ENCODE results near the gene LAMB4. TPM values are rescaled to one million over a fixed set of nuclear protein-coding genes. Genes with fewer than 3 reads are reported as not detected.

LAMB4 gene
- total and polyA plus RNA-seq, 2 of the 8 experiments (the other 6 are each of a cell fraction or from before 2014, with no cell fraction given) = not detected

DNA sequence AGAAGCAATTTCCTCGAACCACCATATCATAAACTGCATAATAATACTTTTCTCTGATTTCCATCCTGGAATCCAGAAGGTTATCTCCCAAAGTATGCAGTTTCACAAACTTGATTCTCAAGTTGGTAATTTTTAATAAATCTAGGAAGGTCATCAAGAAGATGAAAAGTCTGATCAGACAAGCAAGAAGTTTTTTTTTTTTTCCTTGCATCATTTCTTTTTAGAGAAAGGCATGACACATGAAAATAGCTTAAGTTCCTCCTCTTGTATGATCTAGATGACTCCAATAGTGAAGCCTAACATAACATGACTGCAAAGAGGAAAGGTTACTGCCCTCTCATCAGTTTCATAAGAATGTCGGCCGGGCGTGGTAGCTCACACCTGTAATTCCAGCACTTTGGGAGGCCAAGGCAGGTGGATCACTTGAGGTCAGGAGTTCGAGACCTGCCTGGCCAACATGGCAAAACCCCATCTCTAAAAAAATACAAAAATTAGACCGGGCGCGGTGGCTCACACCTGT lies 149.4 kb downstream of the LAMB4 start:
- H2BK20ac ChIP-seq (ENCODE audit: low read length) = no peak overlapping the region
- no peak overlapping the region for H3K4me2 ChIP-seq (ENCODE audit: insufficient read depth in 1 of 2, low read depth in 2 of 2, low read length in 2 of 2)
- ChIA-PET POLR2A (ENCODE audit: partially characterized antibody) (no interaction called here), CTCF (ENCODE audit: partially characterized antibody) (interaction anchor here (1.0 to 3.9 kb wide), 3 partner anchors 8 to 101 kb away, joined by 3 to 19 read pairs (median 12); no protein-coding TSS in a partner anchor)
- no peak overlapping the region for H2BK12ac ChIP-seq (ENCODE audit: low read depth, low read length)
- H2BK5ac ChIP-seq (ENCODE audit: low read depth, low read length) = no peak overlapping the region
- no peak overlapping the region for H4K8ac ChIP-seq (ENCODE audit: extremely low read depth, insufficient read depth, low read length)
- no peaks in the 10 kb centered on the region for H3K23me2 ChIP-seq (ENCODE audit: low read depth, low read length)
- H3K9ac ChIP-seq (replicated peaks in 1 of 4; ENCODE audit: extremely low read depth in 1 of 4, low read depth in 3 of 4, low read length in 3 of 4) = no peak overlapping the region
- no peak for FAIRE-seq
- no peak overlapping the region for H3K27ac ChIP-seq (ENCODE audit: low read depth, low read length)
- 93% methylated on average over 8 of the region's 8 CpGs; no CpG with 5 or more reads in 1 of the 2 experiments for whole genome bisulfite sequencing, 2 experiments (ENCODE audit: extremely low coverage in 1 of 2, insufficient coverage in 1 of 2, insufficient read length in 1 of 2, insufficient replicate concordance in 2 of 2, low coverage in 1 of 2, low lambda C conversion rate in 2 of 2, missing lambda C conversion rate in 1 of 2)
- no peak overlapping the region for H3K4ac ChIP-seq (replicated peaks; ENCODE audit: insufficient read length, low read depth, low read length)
- no peaks in the 10 kb centered on the region for H3K9me3 ChIP-seq (ENCODE audit: insufficient read depth in 2 of 2, low read depth in 1 of 2, low read length in 1 of 2)
- no peak overlapping the region for H2AFZ ChIP-seq (ENCODE audit: low read length)
- no peak overlapping the region for H3K18ac ChIP-seq (ENCODE audit: extremely low read depth, low read length)
- no peak overlapping the region for H2BK120ac ChIP-seq (replicated peaks; ENCODE audit: low read depth, low read length)
- H4K20me1 ChIP-seq (replicated peaks in 1 of 2; ENCODE audit: control insufficient read depth in 1 of 2, insufficient read depth in 2 of 2, low read length in 2 of 2) = no peaks in the 10 kb centered on the region
- H2BK15ac ChIP-seq (ENCODE audit: low read length) = no peak overlapping the region
- H3K79me2 ChIP-seq (ENCODE audit: control insufficient read depth in 1 of 2, insufficient read depth in 2 of 2, low read length in 2 of 2) = no peaks in the 10 kb centered on the region
- H4K91ac ChIP-seq (replicated peaks; ENCODE audit: insufficient read length, low read length) = no peak overlapping the region
- H3K4me1 ChIP-seq (replicated peaks in 1 of 4; ENCODE audit: control insufficient read depth in 3 of 4, insufficient read depth in 4 of 4, low read length in 3 of 4) = peaks cover 0 to 3% (median under 1%) of the 10 kb centered on the region in 4 experiments; a peak in 2 of 7 replicates
- H3K23ac ChIP-seq (ENCODE audit: insufficient read length) = no peak overlapping the region
- no peaks in the 10 kb centered on the region for H3K79me1 ChIP-seq (ENCODE audit: low read depth, low read length)
- H2AK5ac ChIP-seq (ENCODE audit: low read depth, low read length) = no peak overlapping the region
- no peak overlapping the region for H3K56ac ChIP-seq (replicated peaks; ENCODE audit: insufficient read length, low read depth, low read length)
- H3K36me3 ChIP-seq (ENCODE audit: control insufficient read depth in 2 of 4, insufficient read depth in 4 of 4, low read length in 3 of 4) = peaks cover 0 to 36% (median 2%) of the 10 kb centered on the region in 4 experiments; a peak in 5 of 8 replicates
- no peak overlapping the region for H3K4me3 ChIP-seq (ENCODE audit: extremely low read depth in 1 of 4, insufficient read depth in 2 of 4, low read depth in 3 of 4, low read length in 4 of 4)
- no peak for DNase-seq (ENCODE audit: low read depth in 1 of 2, low spot score in 2 of 2)
- no peaks in the 10 kb centered on the region for H3K27me3 ChIP-seq (replicated peaks in 1 of 4; ENCODE audit: control insufficient read depth in 3 of 4, extremely low read depth in 1 of 4, insufficient read depth in 3 of 4, low read length in 3 of 4)
- no peak overlapping the region for H4K5ac ChIP-seq (ENCODE audit: insufficient read length, low read depth, low read length)
- H3K14ac ChIP-seq (ENCODE audit: insufficient read length) = no peak overlapping the region
- TF ChIP-seq PHF8 (conservative IDR thresholded peaks at IDR 0.05; ENCODE audit: low read depth, low read length) (no peak), EZH2 (IDR thresholded peaks at IDR 0.05; ENCODE audit: low read depth, low read length, severe bottlenecking) (no peak), CTBP2 (IDR thresholded peaks at IDR 0.05; ENCODE audit: borderline replicate concordance, insufficient read depth, insufficient read length, low read length) (no peak), YY1 (IDR thresholded peaks at IDR 0.05; ENCODE audit: low read depth, low read length) (no peak), NRF1 (IDR thresholded peaks at IDR 0.05; ENCODE audit: low read depth, low read length) (no peak), TBP (IDR thresholded peaks at IDR 0.05; ENCODE audit: low read depth, low read length) (no peak), POLR2AphosphoS5 (IDR thresholded peaks at IDR 0.05; ENCODE audit: low read depth, low read length) (no peak), CBX5 (IDR thresholded peaks at IDR 0.05; ENCODE audit: low read depth, low read length) (no peak), SIX5 (IDR thresholded peaks at IDR 0.05; ENCODE audit: low read depth, low read length) (no peak)
- TF ChIP-seq, protein P1, sequence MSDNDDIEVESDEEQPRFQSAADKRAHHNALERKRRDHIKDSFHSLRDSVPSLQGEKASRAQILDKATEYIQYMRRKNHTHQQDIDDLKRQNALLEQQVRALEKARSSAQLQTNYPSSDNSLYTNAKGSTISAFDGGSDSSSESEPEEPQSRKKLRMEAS (IDR thresholded peaks at IDR 0.05) = no peak
- TF ChIP-seq, protein P2, sequence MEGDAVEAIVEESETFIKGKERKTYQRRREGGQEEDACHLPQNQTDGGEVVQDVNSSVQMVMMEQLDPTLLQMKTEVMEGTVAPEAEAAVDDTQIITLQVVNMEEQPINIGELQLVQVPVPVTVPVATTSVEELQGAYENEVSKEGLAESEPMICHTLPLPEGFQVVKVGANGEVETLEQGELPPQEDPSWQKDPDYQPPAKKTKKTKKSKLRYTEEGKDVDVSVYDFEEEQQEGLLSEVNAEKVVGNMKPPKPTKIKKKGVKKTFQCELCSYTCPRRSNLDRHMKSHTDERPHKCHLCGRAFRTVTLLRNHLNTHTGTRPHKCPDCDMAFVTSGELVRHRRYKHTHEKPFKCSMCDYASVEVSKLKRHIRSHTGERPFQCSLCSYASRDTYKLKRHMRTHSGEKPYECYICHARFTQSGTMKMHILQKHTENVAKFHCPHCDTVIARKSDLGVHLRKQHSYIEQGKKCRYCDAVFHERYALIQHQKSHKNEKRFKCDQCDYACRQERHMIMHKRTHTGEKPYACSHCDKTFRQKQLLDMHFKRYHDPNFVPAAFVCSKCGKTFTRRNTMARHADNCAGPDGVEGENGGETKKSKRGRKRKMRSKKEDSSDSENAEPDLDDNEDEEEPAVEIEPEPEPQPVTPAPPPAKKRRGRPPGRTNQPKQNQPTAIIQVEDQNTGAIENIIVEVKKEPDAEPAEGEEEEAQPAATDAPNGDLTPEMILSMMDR (IDR thresholded peaks at IDR 0.05; ENCODE audit: control extremely low read depth in 1 of 3, insufficient read depth in 1 of 3, low read depth in 1 of 3, low read length in 3 of 3) = no peak

Data from H1 (cell line).